Liver (tissue), 3 donors: ENCODE data around the gene IL4.

Experiments
- CTCF ChIP-seq: fragments of 150-350 bp; IDR thresholded peaks from 2 replicates; pipeline ENCODE4 v1.5.1; 2017; ENCODE audit warnings: improper control_type of control experiment, low read depth, low read length; ENCODE audit not compliant: missing input control
- MAX ChIP-seq: IDR thresholded peaks from 2 replicates; pipeline ENCODE4 v1.6.1; 2016; ENCODE audit warnings: antibody characterized with exemption
- RAD21 ChIP-seq, 2 donors: IDR thresholded peaks; 2 replicates each; pipeline ENCODE4 v1.6.1; 2016; ENCODE audit warnings: antibody characterized with exemption in 2 of 2, mild to moderate bottlenecking in 2 of 2
- TAF1 ChIP-seq: conservative IDR thresholded peaks from 2 replicates; pipeline ENCODE4 v1.6.1; 2016; ENCODE audit warnings: antibody characterized with exemption, mild to moderate bottlenecking
- TF ChIP-seq, protein P1 (sequence below): IDR thresholded peaks from 2 replicates; pipeline ENCODE4 v1.6.1; 2016; ENCODE audit warnings: antibody characterized with exemption
- donor health status: healthy.
- donor health status: healthy.

DNA sequence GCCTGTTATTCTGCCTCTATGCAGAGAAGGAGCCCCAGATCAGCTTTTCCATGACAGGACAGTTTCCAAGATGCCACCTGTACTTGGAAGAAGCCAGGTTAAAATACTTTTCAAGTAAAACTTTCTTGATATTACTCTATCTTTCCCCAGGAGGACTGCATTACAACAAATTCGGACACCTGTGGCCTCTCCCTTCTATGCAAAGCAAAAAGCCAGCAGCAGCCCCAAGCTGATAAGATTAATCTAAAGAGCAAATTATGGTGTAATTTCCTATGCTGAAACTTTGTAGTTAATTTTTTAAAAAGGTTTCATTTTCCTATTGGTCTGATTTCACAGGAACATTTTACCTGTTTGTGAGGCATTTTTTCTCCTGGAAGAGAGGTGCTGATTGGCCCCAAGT is 301 bp upstream of the IL4 start:
- TF ChIP-seq CTCF (no peak), MAX (no peak), TAF1 (no peak), RAD21 (IDR thresholded peaks at IDR 0.05) (no peak)
- TF ChIP-seq, protein P1, sequence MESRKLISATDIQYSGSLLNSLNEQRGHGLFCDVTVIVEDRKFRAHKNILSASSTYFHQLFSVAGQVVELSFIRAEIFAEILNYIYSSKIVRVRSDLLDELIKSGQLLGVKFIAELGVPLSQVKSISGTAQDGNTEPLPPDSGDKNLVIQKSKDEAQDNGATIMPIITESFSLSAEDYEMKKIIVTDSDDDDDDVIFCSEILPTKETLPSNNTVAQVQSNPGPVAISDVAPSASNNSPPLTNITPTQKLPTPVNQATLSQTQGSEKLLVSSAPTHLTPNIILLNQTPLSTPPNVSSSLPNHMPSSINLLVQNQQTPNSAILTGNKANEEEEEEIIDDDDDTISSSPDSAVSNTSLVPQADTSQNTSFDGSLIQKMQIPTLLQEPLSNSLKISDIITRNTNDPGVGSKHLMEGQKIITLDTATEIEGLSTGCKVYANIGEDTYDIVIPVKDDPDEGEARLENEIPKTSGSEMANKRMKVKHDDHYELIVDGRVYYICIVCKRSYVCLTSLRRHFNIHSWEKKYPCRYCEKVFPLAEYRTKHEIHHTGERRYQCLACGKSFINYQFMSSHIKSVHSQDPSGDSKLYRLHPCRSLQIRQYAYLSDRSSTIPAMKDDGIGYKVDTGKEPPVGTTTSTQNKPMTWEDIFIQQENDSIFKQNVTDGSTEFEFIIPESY: no peak
